Fibroblast of mammary gland (primary cell): ENCODE measurements around the gene CLEC11A.

Experiments
- DNase-seq: peaks from one replicate; pipeline ENCODE4 v3.0.0-alpha.2; 2010; ENCODE audit warnings: low read depth
- H3K4me3 ChIP-seq: 2 replicates; pipeline ENCODE4 v1.5.1; 2011; ENCODE audit warnings: low read depth, mild to moderate bottlenecking, low read length, moderate library complexity; ENCODE audit not compliant: control insufficient read depth
- CTCF ChIP-seq: conservative IDR thresholded peaks from 2 replicates; pipeline ENCODE4 v1.5.1; 2011; ENCODE audit warnings: low read depth, low read length, inconsistent platforms; ENCODE audit not compliant: control insufficient read depth, insufficient read depth

The CLEC11A gene

GRCh38 chr19:50705422-50706019 lies 17.6 kb upstream of the CLEC11A start:
- DNase-seq = peak; percentile 73
- no peak overlapping the region for H3K4me3 ChIP-seq
- TF ChIP-seq CTCF = peak; percentile 91

GRCh38 chr19:50706387-50706786 lies 16.8 kb upstream of the CLEC11A start:
- no peak overlapping the region for H3K4me3 ChIP-seq
- TF ChIP-seq CTCF = no peak
- DNase-seq = no peak

- no peak for TF ChIP-seq CTCF
- H3K4me3 ChIP-seq = no peak overlapping the region
- DNase-seq = peak; percentile 22
Measured at GRCh38 chr19:50708179-50708879, 14.8 kb upstream of the CLEC11A start.

- no peak overlapping the region for H3K4me3 ChIP-seq
- no peak for DNase-seq
- no peak for TF ChIP-seq CTCF
Measured at GRCh38 chr19:50710094-50710493, 13.1 kb upstream of the CLEC11A start.

GRCh38 chr19:50710612-50711011 lies 12.6 kb upstream of the CLEC11A start:
- TF ChIP-seq CTCF = no peak
- DNase-seq = no peak
- no peak overlapping the region for H3K4me3 ChIP-seq

GRCh38 chr19:50711196-50711595 lies 12.0 kb upstream of the CLEC11A start:
- TF ChIP-seq CTCF = no peak
- no peak overlapping the region for H3K4me3 ChIP-seq

More at GRCh38 chr19:50711196-50711595, 12.0 kb upstream of the CLEC11A start:
- DNase-seq = no peak
